GM08714 (cell line): ENCODE data around the gene SPEF2.
"Not testable (repeated sequence)": the region's sequence is repeated elsewhere in the genome, so short reads cannot be mapped to it uniquely, and the experiment has no call there.

Source experiments
- H3K4me3 ChIP-seq: fragments of 200-500 bp; sonication (Bioruptor generic); 2 replicates; pipeline ENCODE4 v1.5.1; 2014; ENCODE audit warnings: mild to moderate bottlenecking, low read length, inconsistent platforms
- ZNF274 ChIP-seq: IDR thresholded peaks from 2 replicates; pipeline ENCODE4 v1.6.1; 2012; ENCODE audit warnings: mild to moderate bottlenecking, low read depth, low read length

Gene SPEF2

DNA sequence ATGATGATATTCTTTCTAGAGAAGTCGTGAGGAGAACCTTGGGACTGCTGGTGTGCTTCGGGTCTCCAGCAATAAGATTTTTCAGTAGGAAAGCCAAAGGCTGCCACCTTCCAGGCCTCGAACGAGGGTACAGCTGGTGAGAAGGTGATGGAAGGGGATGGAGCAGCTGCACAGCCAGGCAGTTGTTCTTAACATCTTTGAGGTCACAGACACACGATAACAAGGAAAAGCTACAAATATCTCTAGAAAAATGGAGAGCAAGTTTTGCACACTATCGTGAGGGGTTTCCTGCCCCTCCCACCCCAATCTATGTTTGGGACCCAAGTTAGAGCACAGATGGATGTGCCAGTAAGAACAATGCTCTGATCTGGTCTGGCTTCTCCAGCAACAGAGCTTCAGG, 232.2 kb downstream of the SPEF2 start:
- no peak for TF ChIP-seq ZNF274
- no peak overlapping the region for H3K4me3 ChIP-seq

DNA sequence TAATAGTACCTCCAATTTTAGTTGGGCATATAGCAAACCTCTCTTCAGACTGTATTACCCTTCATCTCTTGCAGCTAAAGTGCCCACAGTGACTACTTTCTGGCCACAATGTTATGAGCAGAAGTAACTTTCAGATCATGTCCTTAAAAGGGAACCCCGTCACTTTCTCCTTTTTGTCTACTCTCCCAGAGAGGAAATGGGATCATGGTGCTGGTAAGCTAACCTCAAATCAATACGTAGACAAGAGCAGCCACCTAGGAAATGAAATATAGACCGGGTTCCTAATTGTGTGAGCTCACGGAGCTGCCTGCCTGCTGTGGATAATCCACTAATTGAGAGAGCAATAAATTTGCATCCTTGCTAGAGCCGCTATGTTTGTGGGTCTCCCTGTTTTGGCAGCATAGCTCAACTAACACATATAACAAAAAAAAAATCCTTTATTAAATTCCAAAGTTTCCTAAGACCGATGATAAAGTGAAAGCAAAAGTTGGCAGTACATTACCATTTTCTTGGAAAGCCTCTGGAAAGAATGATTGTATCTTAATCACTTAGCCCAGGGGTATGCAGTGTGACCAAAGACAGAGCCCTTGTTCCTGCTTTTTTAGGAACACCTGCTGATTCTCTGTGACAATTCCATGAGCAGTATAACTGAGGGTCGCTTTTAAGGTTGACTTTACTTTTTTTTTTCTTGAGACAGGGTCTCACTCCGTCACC, 233.5 kb downstream of the SPEF2 start:
- no peak for TF ChIP-seq ZNF274
- no peak overlapping the region for H3K4me3 ChIP-seq

DNA sequence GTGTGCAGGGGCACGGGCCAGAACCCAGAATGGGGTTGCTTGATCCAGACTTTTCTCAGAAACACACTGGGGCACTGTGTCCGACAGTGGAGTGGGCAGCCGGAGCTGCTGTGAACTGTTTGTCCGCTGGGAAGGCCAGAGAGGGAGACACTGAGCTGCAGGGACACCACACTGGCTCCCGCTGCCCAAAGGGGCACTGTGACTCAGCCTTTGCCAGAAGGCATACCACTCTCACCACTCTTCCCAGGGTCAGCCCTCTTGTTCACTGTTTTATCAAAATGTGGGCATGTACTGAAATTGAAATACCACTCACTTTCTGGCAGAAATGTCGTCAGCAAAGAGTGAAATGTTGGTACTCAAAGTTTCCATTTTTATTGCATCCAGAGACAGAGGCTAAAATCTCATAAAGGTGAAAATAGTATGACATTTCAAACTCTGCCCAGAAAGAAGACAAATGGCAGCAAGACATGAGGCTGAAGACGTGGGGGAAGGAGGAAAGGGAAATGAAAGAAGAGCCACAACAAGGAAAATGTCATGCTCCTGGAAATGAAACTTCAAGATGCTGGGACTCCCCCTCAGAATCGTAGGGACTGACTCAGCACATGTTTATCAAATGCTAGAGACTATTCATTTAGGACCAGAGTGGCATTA, 234.5 kb downstream of the SPEF2 start:
- no peak for TF ChIP-seq ZNF274

DNA sequence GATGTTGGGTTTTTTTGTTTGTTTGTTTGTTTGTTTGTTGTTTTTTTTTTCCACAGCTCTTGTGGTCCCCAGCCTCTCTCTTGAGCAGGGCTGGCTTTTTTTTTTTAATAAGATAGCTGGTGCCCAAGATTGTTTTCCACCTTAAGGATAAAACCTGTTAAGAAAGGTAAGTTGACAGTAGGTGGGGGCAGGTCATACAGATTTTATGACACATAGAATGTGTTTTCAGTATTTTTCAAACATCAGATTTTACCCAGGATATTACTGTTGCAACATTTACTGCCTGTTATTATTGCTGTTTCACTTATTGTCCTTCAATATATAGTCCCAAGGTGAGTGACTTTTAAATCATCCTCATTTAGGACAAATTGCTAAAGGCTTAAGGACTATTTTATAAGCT, 235.1 kb downstream of the SPEF2 start:
- H3K4me3 ChIP-seq = no peak overlapping the region
- no peak for TF ChIP-seq ZNF274

More for the DNA sequence above, 234.5 kb downstream of the SPEF2 start:
- H3K4me3 ChIP-seq = no peak overlapping the region

DNA sequence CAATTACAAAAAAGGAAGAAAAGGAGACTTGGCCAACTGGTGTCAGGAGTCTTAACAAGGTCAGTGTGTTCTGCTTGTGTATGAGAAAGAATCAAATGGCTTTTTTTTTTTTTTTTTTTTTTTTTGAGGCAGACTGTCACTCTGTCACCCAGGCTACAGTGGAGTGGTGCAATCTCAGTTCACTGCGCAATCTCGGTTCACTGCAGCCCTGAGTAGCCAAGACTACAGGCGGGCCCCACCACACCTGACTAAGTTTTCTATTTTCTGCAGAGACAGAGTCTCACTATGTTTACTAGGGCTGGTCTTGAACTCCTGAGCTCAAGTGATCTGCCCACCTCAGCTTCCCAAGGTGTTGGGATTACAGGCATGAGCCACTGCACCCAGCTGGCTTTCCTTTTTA, 236.0 kb downstream of the SPEF2 start:
- H3K4me3 ChIP-seq = no peak overlapping the region
- TF ChIP-seq ZNF274 = no peak

DNA sequence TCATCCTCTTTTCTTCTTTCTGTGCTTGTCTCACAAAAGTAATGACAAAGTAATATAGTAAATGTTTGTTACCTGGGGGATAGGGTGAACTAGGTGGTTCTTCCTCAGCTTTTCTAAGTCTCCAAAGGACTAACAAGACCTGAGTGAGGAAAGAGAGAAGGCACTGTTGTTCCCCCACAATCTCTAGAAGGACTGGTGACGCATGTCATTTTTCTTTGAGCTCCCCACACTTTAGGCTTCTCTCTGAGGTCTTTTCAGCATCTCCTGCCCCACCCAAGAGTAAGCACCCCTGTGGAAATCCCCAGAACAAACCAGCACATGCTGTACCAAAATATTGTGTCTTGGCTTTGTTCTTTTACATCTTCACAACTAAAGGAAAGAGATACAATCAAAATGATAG, 236.6 kb downstream of the SPEF2 start:
- H3K4me3 ChIP-seq = no peak overlapping the region
- no peak for TF ChIP-seq ZNF274

DNA sequence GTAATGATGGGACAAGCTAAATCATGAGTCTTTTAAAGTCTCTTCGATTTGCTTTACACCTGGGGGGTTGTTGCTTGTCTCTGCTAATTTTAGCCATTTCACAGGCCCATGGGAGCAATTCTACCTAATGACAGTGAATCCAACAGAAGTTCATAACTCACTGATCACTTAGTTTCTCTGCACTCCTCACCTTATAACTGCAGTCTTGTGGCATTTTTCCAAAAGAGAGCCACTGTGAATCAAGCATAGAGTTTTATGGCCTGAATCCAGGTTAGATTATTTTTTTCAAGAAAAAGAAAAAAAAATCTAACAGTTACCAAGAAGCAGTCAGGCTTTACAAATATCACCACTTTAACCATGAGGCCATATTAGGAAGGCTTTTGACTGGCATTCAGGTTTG, 237.5 kb downstream of the SPEF2 start:
- no peak for TF ChIP-seq ZNF274

DNA sequence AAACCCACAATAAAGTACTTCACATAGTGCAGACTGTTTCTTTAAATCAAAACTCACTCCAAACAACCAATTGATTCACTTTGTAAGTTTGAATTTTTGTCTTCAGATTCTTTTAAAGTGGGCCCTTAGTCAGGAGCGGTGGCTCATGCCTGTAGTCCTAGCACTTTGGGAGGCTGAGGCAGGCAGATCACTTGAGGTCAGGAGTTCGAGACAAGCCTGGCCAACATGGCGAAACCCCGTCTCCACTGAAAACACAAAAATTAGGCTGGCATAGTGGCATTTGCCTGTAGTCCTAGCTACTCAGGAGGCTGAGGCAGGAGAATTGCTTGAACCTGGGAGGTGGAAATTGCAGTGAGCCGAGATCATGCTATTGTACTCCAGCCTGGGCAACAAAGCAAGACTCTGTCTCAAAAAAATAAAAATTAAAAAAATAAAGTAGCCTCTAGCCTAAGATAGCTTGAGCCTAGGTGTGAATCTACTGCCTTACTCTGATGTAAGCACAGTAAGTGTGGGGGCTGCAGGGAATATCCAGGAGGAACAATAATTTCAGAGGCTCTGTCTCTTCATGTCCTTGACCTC, 238.6 kb downstream of the SPEF2 start:
- not testable (repeated sequence) for H3K4me3 ChIP-seq

More for the DNA sequence above, 237.5 kb downstream of the SPEF2 start:
- no peak overlapping the region for H3K4me3 ChIP-seq

DNA sequence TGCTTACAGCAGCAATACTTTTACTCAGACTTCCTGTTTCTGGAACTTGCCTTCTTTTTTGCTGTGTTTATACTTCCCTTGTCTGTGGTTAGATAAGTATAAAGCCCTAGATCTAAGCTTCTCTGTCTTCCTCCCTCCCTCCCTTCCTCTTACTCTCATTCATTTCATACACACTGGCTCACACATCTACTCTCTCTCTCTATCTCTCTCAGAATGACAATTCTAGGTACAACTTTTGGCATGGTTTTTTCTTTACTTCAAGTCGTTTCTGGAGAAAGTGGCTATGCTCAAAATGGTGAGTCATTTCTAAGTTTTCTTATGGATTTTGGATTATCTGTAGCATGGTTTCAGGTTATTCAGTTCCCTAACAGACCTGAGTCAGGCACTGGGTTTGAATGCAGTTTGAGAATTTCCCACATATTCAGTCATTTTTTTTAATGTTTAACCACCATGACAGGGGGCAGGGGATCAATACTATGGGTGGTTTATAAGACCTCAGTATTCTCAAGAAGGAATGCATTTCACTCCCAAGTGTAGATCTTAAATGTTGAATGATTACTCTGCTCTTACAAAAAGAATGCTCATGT, 239.2 kb downstream of the SPEF2 start, which contains the start of gene IL7R:
Gene IL7R (plus strand): TSS at position 127 of the 587 bp plus-strand sequence. CDS start 87 bp downstream, at position 214.
- no peak within 1 kb of the TSS for H3K4me3 ChIP-seq

DNA sequence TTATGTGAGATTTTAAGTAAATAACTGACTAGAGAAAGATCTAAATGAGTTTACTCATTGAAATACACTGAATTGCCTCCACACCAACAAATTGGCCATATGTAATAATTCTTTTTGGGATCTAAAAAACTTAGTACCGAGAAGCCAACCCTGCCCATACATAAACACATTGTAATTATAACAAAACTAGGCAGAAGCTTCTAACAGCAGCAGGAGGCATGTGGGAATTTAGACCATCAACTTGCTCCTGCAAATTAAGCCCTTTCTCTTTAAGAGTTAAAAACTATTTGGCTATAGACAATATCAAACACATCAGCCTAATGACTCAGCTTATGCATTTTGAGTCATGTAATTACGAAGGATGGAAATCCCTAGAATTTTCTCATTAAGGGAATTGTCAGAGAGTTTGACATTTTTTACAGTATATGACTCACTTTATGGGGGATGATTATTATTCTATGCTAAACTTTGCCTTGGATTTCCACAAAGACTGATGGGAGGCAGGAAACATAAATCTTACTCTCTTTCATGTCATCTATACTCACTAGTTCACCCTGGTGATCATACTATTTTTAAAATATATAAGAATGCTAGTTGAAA, 240.0 kb downstream of the SPEF2 start:
- no peak overlapping the region for H3K4me3 ChIP-seq
- TF ChIP-seq ZNF274 = no peak

More for the DNA sequence above, 239.2 kb downstream of the SPEF2 start, which contains the start of gene IL7R:
- TF ChIP-seq ZNF274 = no peak

DNA sequence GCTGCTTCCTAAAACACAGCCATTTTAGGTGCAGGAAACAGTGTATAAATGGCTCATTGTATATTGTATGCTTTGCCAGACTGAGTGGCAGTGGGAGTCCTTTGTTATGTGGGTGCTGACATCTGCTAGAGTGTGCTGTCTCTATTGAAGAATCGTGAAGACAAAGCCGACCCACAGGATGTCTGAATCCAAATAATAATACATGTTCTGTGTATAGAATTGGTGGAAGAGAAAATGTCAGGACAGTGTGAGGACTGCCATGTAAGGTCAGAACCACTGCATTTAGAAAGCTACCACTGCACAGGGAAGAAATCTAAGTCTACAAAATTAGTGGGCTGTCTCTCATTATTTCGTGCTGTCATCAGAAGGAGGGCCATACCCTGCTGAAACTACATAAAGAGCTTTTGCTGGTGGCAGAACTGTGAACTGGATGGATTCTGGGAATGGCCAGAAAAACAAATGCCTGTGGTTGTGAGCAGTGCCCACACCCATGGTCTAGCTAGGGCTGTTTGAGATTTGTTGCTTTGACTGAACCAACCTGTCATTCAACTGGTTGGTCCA, 241.5 kb downstream of the SPEF2 start:
- no peak overlapping the region for H3K4me3 ChIP-seq
- TF ChIP-seq ZNF274 = no peak

DNA sequence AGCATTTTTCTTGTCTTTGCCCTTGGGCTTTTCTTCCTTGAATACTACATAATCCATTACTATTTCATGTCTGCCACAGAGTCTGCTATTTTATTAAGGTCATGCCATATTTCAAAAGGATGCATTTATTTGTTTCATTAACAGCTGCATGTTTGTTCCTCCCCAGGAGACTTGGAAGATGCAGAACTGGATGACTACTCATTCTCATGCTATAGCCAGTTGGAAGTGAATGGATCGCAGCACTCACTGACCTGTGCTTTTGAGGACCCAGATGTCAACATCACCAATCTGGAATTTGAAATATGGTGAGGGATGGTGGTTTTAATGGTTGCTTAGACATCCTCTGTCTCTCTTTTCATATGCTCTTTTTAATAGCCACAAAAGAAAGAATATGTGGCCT, 243.0 kb downstream of the SPEF2 start:
- TF ChIP-seq ZNF274 = no peak
- H3K4me3 ChIP-seq = no peak overlapping the region

DNA sequence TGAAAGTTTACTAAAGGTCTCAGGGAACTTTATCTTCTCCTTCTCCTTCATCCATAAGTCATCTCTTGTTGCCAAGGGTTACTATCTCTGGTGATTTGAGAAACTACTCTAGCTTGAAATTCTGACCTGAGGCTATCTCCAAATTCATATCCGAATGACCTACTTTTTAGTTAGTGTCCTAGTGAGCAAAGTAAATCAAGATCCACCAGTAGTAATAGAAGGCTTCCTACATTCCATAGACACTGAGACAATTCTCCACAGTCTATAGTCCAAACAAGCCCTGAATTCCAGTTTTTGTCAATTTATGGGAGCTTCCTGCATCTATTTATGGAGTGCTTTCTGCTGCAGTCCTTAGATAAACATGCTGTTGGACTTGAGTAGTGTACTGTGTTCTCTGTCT, 244.1 kb downstream of the SPEF2 start:
- TF ChIP-seq ZNF274 = no peak
- no peak overlapping the region for H3K4me3 ChIP-seq

DNA sequence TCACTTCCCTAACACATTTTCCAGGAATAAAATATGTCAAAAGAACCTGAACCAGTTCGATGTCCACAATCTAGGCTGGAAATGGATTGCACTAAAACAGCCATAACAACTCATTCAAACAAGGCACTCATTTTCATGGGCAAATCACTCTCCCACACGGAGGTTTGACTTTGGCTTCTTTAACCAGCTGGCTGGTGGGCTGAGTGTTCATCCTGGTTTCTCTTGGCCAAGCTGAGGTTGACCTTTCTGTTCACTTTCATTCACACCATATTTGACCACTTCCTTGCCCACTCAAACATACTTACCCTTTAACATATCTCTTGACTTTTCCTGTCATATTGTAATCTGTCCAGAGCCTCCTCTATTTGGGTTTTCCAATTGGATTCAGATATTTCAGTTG, 244.5 kb downstream of the SPEF2 start:
- no peak overlapping the region for H3K4me3 ChIP-seq
- TF ChIP-seq ZNF274 = no peak
